ENCODE data around the gene LAGE3. TPM values are rescaled to one million over a fixed set of nuclear protein-coding genes. Genes with fewer than 3 reads are reported as not detected.

LAGE3 gene
- total RNA-seq, 2 experiments from 2014 or later, result 28.1 to 29.9 TPM

GRCh38 chrX:154457491-154458115, 21.5 kb downstream of the LAGE3 start:
- POLR2A ChIA-PET, result interaction anchor here (1.0 to 2.6 kb wide), 6 partner anchors 16 to 84 kb away, joined by 3 to 14 read pairs (median 4); partner anchors contain the start of genes FLNA, RPL10, SLC10A3 and UBL4A
- Mint-ChIP-seq H3K36me3 (ENCODE audit: low read depth) (peaks cover 13% of the 10 kb centered on the region), H3K9me3 (no peaks in the 10 kb centered on the region), H3K4me3 (peak overlapping the region; percentile 92), H3K27ac (peak overlapping the region; percentile 88), H3K4me1 (peaks cover 13% of the 10 kb centered on the region), H3K27me3 (no peaks in the 10 kb centered on the region)
- peak; percentile 61 for DNase-seq
- CTCF ChIA-PET, result no interaction called here

GRCh38 chrX:154452823-154453222, 26.3 kb downstream of the LAGE3 start:
- POLR2A ChIA-PET, result no interaction called here
- Mint-ChIP-seq H3K27me3 (no peaks in the 10 kb centered on the region), H3K27ac (no peak overlapping the region), H3K9me3 (no peaks in the 10 kb centered on the region), H3K4me3 (no peak overlapping the region), H3K4me1 (peaks cover 5% of the 10 kb centered on the region), H3K36me3 (ENCODE audit: low read depth) (peaks cover 20% of the 10 kb centered on the region)
- no peak for DNase-seq
- CTCF ChIA-PET, result no interaction called here

- Mint-ChIP-seq H3K9me3 (no peaks in the 10 kb centered on the region), H3K4me1 (peaks cover 9% of the 10 kb centered on the region), H3K36me3 (ENCODE audit: low read depth) (peaks cover 29% of the 10 kb centered on the region), H3K27me3 (no peaks in the 10 kb centered on the region), H3K4me3 (no peak overlapping the region), H3K27ac (no peak overlapping the region)
- CTCF ChIA-PET, result no interaction called here
- DNase-seq, result no peak
- POLR2A ChIA-PET, result interaction anchor here (1.3 kb wide), 1 partner anchor 14 kb away, joined by 3 read pairs; no protein-coding TSS in a partner anchor
These were observed 28.8 kb downstream of the LAGE3 start for GRCh38 chrX:154450312-154450711.

- ChIA-PET CTCF (interaction anchor here (0.7 kb wide), 1 partner anchor 463 kb away, joined by 3 read pairs; no protein-coding TSS in a partner anchor), POLR2A (interaction anchor here (1.3 kb wide), 1 partner anchor 14 kb away, joined by 3 read pairs; no protein-coding TSS in a partner anchor)
- Mint-ChIP-seq H3K27ac (no peak overlapping the region), H3K9me3 (no peaks in the 10 kb centered on the region), H3K27me3 (no peaks in the 10 kb centered on the region), H3K36me3 (ENCODE audit: low read depth) (peaks cover 28% of the 10 kb centered on the region), H3K4me1 (peaks cover 14% of the 10 kb centered on the region), H3K4me3 (no peak overlapping the region)
- no peak for DNase-seq
These were observed 29.5 kb downstream of the LAGE3 start for GRCh38 chrX:154449618-154450017.

GRCh38 chrX:154448484-154448883, 30.6 kb downstream of the LAGE3 start:
- Mint-ChIP-seq H3K4me3 (no peak overlapping the region), H3K27me3 (no peaks in the 10 kb centered on the region), H3K27ac (no peak overlapping the region), H3K9me3 (no peaks in the 10 kb centered on the region), H3K36me3 (ENCODE audit: low read depth) (peaks cover 23% of the 10 kb centered on the region), H3K4me1 (peaks cover 15% of the 10 kb centered on the region)
- DNase-seq, result no peak
- CTCF ChIA-PET, result no interaction called here
- POLR2A ChIA-PET, result no interaction called here

- DNase-seq, result no peak
- H3K36me3 Mint-ChIP-seq (ENCODE audit: low read depth), result peaks cover 23% of the 10 kb centered on the region
- no peaks in the 10 kb centered on the region for H3K27me3 Mint-ChIP-seq
- no peaks in the 10 kb centered on the region for H3K9me3 Mint-ChIP-seq
- H3K4me3 Mint-ChIP-seq, result no peak overlapping the region
- ChIA-PET POLR2A (no interaction called here), CTCF (no interaction called here)
- H3K4me1 Mint-ChIP-seq, result peaks cover 22% of the 10 kb centered on the region
- H3K27ac Mint-ChIP-seq, result no peak overlapping the region
These were observed 32.7 kb downstream of the LAGE3 start for GRCh38 chrX:154446430-154446829.

GRCh38 chrX:154445776-154446175, 33.3 kb downstream of the LAGE3 start:
- Mint-ChIP-seq H3K27me3 (no peaks in the 10 kb centered on the region), H3K9me3 (no peaks in the 10 kb centered on the region), H3K4me1 (peaks cover 27% of the 10 kb centered on the region), H3K36me3 (ENCODE audit: low read depth) (peaks cover 23% of the 10 kb centered on the region), H3K4me3 (no peak overlapping the region), H3K27ac (no peak overlapping the region)
- CTCF ChIA-PET, result no interaction called here
- no peak for DNase-seq
- POLR2A ChIA-PET, result no interaction called here

- no peak for DNase-seq
- H3K4me1 Mint-ChIP-seq, result peaks cover 33% of the 10 kb centered on the region
- H3K27me3 Mint-ChIP-seq, result no peaks in the 10 kb centered on the region
- ChIA-PET CTCF (no interaction called here), POLR2A (interaction anchor here (1.9 kb wide), 1 partner anchor 32 kb away, joined by 6 read pairs; no protein-coding TSS in a partner anchor)
- H3K36me3 Mint-ChIP-seq (ENCODE audit: low read depth), result peaks cover 29% of the 10 kb centered on the region
- no peak overlapping the region for H3K27ac Mint-ChIP-seq
- H3K4me3 Mint-ChIP-seq, result peak overlapping the region; percentile 49
- no peaks in the 10 kb centered on the region for H3K9me3 Mint-ChIP-seq
These were observed 34.3 kb downstream of the LAGE3 start for GRCh38 chrX:154444755-154445246.

- peaks cover 29% of the 10 kb centered on the region for H3K36me3 Mint-ChIP-seq (ENCODE audit: low read depth)
- no peaks in the 10 kb centered on the region for H3K27me3 Mint-ChIP-seq
- no peaks in the 10 kb centered on the region for H3K9me3 Mint-ChIP-seq
- H3K4me3 Mint-ChIP-seq, result peak within 1 kb of the TSS; percentile 69
- peaks cover 33% of the 10 kb centered on the region for H3K4me1 Mint-ChIP-seq
- POLR2A ChIA-PET, result interaction anchor here (0.6 to 1.9 kb wide), 2 partner anchors 15 to 32 kb away, joined by 3 to 6 read pairs; no protein-coding TSS in a partner anchor
- CTCF ChIA-PET, result no interaction called here
- peak within 1 kb of the TSS; percentile 82 for H3K27ac Mint-ChIP-seq
- DNase-seq, result peak; percentile 76
These were observed 34.9 kb downstream of the LAGE3 start, which contains the start of gene FAM50A for GRCh38 chrX:154443992-154444754. Gene FAM50A, plus strand, starts transcription at chrX:154444141. Its CDS starts 95 bp downstream, at chrX:154444236.

GRCh38 chrX:154443479-154443910, 35.6 kb downstream of the LAGE3 start:
- H3K4me1 Mint-ChIP-seq, result peaks cover 37% of the 10 kb centered on the region
- H3K4me3 Mint-ChIP-seq, result peak overlapping the region; percentile 68
- ChIA-PET POLR2A (interaction anchor here (0.6 to 1.9 kb wide), 3 partner anchors 15 to 72 kb away, joined by 3 to 6 read pairs (median 3); no protein-coding TSS in a partner anchor), CTCF (no interaction called here)
- DNase-seq, result no peak
- no peaks in the 10 kb centered on the region for H3K27me3 Mint-ChIP-seq
- H3K36me3 Mint-ChIP-seq (ENCODE audit: low read depth), result peaks cover 31% of the 10 kb centered on the region
- peak overlapping the region; percentile 82 for H3K27ac Mint-ChIP-seq
- no peaks in the 10 kb centered on the region for H3K9me3 Mint-ChIP-seq

GRCh38 chrX:154441984-154442707, 36.9 kb downstream of the LAGE3 start:
- ChIA-PET CTCF (interaction anchor here (1.5 kb wide), 1 partner anchor 43 kb away, joined by 3 read pairs; no protein-coding TSS in a partner anchor), POLR2A (interaction anchor here (0.8 to 2.4 kb wide), 6 partner anchors 14 to 71 kb away, joined by 3 to 11 read pairs (median 3); partner anchors contain the start of genes ATP6AP1, PLXNA3, RPL10 and SLC10A3)
- DNase-seq, result no peak
- H3K27ac Mint-ChIP-seq, result peak overlapping the region; percentile 72
- no peaks in the 10 kb centered on the region for H3K9me3 Mint-ChIP-seq
- no peak overlapping the region for H3K4me3 Mint-ChIP-seq
- peaks cover 42% of the 10 kb centered on the region for H3K4me1 Mint-ChIP-seq
- peaks cover 26% of the 10 kb centered on the region for H3K36me3 Mint-ChIP-seq (ENCODE audit: low read depth)
- no peaks in the 10 kb centered on the region for H3K27me3 Mint-ChIP-seq

- peaks cover 23% of the 10 kb centered on the region for H3K36me3 Mint-ChIP-seq (ENCODE audit: low read depth)
- ChIA-PET CTCF (interaction anchor here (1.1 to 1.5 kb wide), 2 partner anchors 14 to 43 kb away, joined by 3 read pairs; no protein-coding TSS in a partner anchor), POLR2A (interaction anchor here (0.8 to 2.4 kb wide), 5 partner anchors 13 to 49 kb away, joined by 3 to 11 read pairs (median 3); partner anchors contain the start of genes ATP6AP1, PLXNA3, RPL10 and SLC10A3)
- no peaks in the 10 kb centered on the region for H3K9me3 Mint-ChIP-seq
- DNase-seq, result no peak
- H3K4me3 Mint-ChIP-seq, result no peak overlapping the region
- H3K27me3 Mint-ChIP-seq, result no peaks in the 10 kb centered on the region
- H3K27ac Mint-ChIP-seq, result peak overlapping the region; percentile 72
- peaks cover 38% of the 10 kb centered on the region for H3K4me1 Mint-ChIP-seq
These were observed 37.5 kb downstream of the LAGE3 start for GRCh38 chrX:154441564-154441963.

Data from activated CD4-positive, alpha-beta memory T cell treated with anti-CD3 and anti-CD28 coated beads, Interleukin-2, amount 10 ng/mL, durations not matched to agents 7 days and 5 days (primary cell).